Stimulated activated CD4-positive, alpha-beta T cell treated with anti-CD3 and anti-CD28 coated beads, Interleukin-4, amount 100 ng/mL, for 4 hours (primary cell): ENCODE measurements around the gene SLC2A6.

Source experiments
- DNase-seq, 2 experiments: peaks; one replicate each; pipeline ENCODE4 v3.0.0-alpha.2; 2020

The SLC2A6 gene

GRCh38 chr9:133478851-133479711 lies at the start of gene SLC2A6:
Gene SLC2A6 (minus strand): TSS chr9:133479099. CDS start chr9:133479059, 40 bp downstream.
- DNase-seq: peak; percentile 75 to 81

- DNase-seq: no peak
These were observed 49.3 kb upstream of the SLC2A6 start for GRCh38 chr9:133528001-133528875.

GRCh38 chr9:133527444-133527920 lies 48.6 kb upstream of the SLC2A6 start:
- DNase-seq: no peak

GRCh38 chr9:133526721-133527321 lies 47.9 kb upstream of the SLC2A6 start:
- DNase-seq: no peak

DNA sequence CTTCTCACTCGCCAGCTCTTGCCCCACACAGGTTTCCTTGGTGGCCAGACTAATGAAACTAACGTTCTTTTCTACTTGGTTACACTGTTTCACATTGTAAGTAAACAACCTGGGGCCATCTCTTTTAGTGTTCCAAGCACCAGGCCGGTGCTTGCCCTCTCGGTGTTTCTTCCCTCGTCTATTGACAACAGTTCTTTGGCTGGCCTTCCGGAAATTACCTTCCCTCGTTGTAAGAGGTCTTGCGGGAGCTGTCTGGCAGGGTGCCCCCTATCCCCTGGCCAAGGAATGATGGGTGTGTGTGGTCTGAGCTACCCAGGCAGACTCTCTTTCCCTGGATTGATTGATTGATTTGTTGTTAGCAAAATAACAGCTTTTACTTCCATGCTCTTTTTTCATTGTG lies 46.8 kb upstream of the SLC2A6 start:
- DNase-seq: no peak

DNA sequence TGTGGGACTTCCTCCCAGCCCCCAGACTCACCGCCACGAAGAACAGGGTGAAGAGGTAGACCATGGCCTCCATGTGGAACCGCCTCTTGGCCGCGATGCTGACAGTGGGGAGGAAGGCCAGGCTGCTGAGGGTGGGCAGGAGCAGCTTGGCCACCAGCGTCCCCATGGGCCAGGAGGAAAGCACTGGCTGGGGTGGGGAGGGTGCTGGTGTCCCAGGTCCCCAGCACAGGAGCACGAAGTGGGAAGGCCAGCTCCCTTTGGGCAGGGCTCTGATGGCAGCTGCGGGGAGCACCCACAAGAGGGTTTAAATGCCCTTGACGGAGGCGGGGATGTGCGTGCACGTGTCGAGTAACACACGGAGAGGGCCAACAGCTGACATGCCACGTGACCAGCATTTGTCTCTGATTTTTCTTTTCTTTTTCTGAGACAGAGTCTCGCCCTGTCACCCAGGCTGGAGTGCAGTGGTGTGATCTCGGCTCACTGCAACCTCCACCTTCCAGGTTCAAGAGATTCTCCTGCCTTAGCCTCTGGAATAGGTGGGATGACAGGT lies 45.9 kb upstream of the SLC2A6 start, which contains the start of gene MYMK:
MYMK (minus strand) TSS at position 281 of the 550 bp plus-strand sequence; CDS start at position 166, 115 bp downstream.
- DNase-seq: no peak

- DNase-seq: no peak
These were observed 45.2 kb upstream of the SLC2A6 start for GRCh38 chr9:133524146-133524545.

DNA sequence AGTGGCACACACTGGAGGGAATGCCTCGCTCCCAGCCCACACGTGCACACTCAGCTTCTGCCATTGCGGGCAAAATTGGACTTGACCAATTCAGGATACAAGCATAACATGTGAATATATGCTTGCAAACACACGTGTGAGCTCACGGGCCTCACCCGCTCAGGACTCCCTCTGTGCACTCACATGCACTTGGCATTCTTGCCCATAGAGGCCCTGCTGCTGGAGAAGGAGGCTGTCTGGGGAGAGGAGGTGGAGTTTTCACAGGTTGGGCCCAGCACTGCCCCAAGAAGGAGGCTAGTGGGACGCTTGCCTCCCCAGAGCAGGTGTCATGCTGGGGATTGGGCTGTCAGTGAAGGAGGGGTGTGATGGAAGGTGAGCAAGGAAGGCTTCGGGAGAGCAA lies 44.2 kb upstream of the SLC2A6 start:
- DNase-seq: no peak

GRCh38 chr9:133522073-133522910 lies 43.4 kb upstream of the SLC2A6 start:
- no peak for DNase-seq

- no peak for DNase-seq
These were observed 42.5 kb upstream of the SLC2A6 start for GRCh38 chr9:133521122-133522072.

DNA sequence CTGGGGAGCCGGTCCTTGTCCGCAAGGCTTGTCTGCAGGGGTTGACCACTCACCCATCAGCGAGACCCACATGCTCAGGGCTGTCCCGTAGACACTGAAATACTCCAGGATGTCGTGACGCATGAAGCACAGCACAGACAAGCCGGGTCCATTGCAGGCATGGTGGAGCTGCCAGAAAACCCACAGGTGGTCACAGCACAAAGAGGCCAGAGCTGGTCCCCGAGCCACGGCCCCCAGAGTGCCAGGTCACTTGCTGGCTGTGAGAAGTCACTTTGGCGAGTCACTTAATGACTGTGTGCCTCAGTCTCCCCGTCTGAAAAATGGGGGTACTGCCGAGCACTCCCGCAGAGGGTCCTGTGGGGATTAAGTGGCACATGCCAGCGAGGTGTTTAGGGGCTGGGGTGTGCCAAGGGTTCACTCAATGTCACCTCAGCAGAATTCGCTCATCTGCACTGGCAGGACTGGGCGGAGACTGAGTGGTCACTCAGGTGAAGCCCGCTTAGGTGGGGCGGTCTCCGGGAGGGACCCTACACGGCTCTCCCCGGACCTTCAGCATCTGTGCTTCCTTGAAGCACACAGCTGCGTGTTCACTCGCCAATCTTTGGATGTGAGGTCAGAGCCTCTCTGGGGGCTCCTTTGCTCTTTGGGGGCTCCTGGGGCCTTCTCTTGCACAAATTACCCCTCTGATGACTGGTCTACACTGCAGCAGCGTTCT lies 41.4 kb upstream of the SLC2A6 start:
- DNase-seq: no peak

DNA sequence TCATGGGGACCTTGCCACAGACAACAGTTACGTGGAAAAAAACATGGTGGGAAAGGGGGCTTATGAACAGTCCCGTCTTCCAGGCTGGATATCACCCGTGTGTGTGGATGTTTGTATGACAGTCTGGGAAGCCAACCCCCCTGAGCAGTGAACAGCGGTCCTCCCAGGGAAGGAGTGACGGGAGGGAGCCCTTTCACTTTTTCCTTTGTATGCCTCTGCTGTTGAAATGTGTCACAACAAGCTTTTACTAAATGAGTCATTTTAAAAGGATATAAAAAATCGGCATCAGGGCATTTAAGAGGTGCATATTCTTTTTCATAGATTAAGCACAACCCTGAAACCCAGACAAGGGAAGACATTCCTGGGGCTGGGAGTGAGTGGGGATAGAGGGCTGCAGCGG lies 40.8 kb upstream of the SLC2A6 start:
- DNase-seq: no peak

- no peak for DNase-seq
These were observed 40.0 kb upstream of the SLC2A6 start for GRCh38 chr9:133518706-133519449.

- DNase-seq: no peak
These were observed 39.3 kb upstream of the SLC2A6 start for GRCh38 chr9:133518200-133518599.

- no peak for DNase-seq
These were observed 38.8 kb upstream of the SLC2A6 start for GRCh38 chr9:133517711-133518110.

DNA sequence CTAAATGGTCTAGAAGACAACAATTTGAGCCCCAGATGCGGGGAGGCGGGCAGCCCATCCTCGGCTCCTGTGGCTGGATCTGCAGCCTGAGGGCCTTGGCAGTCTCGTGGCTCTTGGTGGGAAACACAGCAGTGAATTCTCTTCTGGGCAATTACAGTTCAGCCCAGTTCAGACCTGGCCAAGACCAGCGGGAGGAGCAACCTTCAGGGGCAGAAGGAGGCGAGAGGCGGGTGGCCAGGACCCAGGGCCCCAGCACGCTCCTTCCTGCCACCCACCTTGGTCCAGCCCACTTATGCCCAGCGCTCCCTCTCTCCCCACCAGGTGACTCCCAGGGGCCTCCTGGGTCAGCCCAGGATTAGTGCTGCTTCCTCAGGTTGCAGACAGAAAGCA lies 38.1 kb upstream of the SLC2A6 start:
- no peak for DNase-seq

- no peak for DNase-seq
These were observed 37.5 kb upstream of the SLC2A6 start for GRCh38 chr9:133516256-133516960.

DNA sequence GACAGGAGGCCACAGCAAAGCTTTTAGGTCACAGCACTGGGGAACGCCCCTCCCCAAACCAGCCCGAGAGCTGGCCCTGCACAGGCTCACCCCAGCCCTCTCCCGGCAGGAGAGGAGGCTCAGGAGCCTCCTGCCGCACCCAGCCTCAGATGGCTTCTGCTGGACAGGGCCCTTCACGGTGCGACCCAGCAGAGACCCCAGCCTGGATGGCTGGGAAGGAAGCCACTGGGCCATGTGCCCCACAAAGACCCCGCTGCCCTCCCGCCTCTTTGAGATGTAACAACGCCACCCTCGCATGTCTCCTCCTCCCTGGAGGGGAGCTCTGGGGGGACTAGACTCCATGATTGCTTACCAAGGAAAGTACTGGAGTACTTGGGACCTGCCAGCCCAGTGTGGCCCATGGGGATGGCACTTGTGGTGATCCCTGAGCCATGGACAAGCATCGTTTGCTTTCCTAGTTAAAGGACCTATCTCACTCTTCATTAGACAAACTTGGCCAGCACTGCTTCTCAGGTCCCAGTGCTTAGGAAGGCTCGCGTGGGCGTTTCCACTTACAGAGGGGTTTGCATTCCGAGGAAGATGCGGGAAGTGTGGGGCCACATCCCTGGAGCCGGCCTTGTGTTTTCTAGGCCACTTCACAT lies 36.8 kb upstream of the SLC2A6 start:
- no peak for DNase-seq
